Duodenal mucosa (tissue), 2 donors: ENCODE measurements around the gene AGTPBP1.

Source experiments
- H3K27ac ChIP-seq: one replicate; pipeline ENCODE4 v1.7.0; 2013; ENCODE audit warnings: low read depth, low read length
- H3K27me3 ChIP-seq, 2 donors: one replicate each; pipeline ENCODE4 v1.7.0; 2013; ENCODE audit warnings: low read length in 2 of 2, control low read depth in 1 of 2; ENCODE audit not compliant: insufficient read depth in 2 of 2, control insufficient read depth in 1 of 2
- H3K36me3 ChIP-seq, 2 donors: one replicate each; pipeline ENCODE4 v1.7.0; 2013; ENCODE audit warnings: low read length in 2 of 2, control low read depth in 1 of 2; ENCODE audit not compliant: insufficient read depth in 2 of 2, control insufficient read depth in 1 of 2
- H3K4me1 ChIP-seq, 2 donors: one replicate each; pipeline ENCODE4 v1.7.0; 2013; ENCODE audit warnings: low read length in 2 of 2, control low read depth in 1 of 2; ENCODE audit not compliant: insufficient read depth in 2 of 2, control insufficient read depth in 1 of 2
- H3K4me3 ChIP-seq, 2 donors: one replicate each; pipeline ENCODE4 v1.7.0; 2013; ENCODE audit warnings: low read length in 2 of 2, low read depth in 1 of 2
- H3K9ac ChIP-seq, 2 donors: one replicate each; pipeline ENCODE4 v1.7.0; 2013; ENCODE audit warnings: low read length in 2 of 2, low read depth in 1 of 2
- H3K9me3 ChIP-seq, 2 donors: one replicate each; pipeline ENCODE4 v1.7.0; 2013; ENCODE audit warnings: low read length in 2 of 2, control low read depth in 1 of 2; ENCODE audit not compliant: control insufficient read depth in 1 of 2

Gene AGTPBP1

DNA sequence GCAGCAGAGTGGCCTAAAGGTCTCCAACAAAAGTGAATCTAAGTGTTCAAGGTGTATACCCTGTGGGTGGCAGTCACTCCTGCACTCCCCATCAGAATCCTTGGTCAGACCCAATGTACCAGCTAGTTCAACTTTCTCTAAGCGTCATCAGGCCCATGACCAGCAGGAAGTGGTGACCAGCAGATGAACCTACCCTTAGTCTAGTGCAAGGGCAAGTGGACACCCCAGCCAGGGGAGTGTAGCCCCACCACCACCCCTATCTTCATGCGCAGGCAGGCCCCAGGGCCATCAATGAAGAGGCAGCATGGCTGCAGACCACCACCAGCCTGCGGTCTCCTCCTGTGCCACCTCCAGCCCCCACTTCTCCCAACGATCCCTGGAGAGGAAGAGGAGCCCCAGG is 213.1 kb downstream of the AGTPBP1 start:
- Histone ChIP-seq H3K36me3 (no peaks in the 10 kb centered on the region), H3K9ac (no peak overlapping the region), H3K27me3 (peaks cover 5 to 10% of the 10 kb centered on the region in 2 donors), H3K4me1 (no peaks in the 10 kb centered on the region), H3K4me3 (no peak overlapping the region), H3K27ac (no peak overlapping the region), H3K9me3 (no peaks in the 10 kb centered on the region)

- no peaks in the 10 kb centered on the region for H3K9me3 ChIP-seq
- no peak overlapping the region for H3K9ac ChIP-seq
- no peak overlapping the region for H3K27ac ChIP-seq
- no peaks in the 10 kb centered on the region for H3K36me3 ChIP-seq
- peaks cover 9 to 13% of the 10 kb centered on the region in 2 donors for H3K27me3 ChIP-seq
- no peak overlapping the region for H3K4me3 ChIP-seq
- H3K4me1 ChIP-seq, result no peaks in the 10 kb centered on the region
These were observed 213.6 kb downstream of the AGTPBP1 start for GRCh38 chr9:85528142-85528541.

DNA sequence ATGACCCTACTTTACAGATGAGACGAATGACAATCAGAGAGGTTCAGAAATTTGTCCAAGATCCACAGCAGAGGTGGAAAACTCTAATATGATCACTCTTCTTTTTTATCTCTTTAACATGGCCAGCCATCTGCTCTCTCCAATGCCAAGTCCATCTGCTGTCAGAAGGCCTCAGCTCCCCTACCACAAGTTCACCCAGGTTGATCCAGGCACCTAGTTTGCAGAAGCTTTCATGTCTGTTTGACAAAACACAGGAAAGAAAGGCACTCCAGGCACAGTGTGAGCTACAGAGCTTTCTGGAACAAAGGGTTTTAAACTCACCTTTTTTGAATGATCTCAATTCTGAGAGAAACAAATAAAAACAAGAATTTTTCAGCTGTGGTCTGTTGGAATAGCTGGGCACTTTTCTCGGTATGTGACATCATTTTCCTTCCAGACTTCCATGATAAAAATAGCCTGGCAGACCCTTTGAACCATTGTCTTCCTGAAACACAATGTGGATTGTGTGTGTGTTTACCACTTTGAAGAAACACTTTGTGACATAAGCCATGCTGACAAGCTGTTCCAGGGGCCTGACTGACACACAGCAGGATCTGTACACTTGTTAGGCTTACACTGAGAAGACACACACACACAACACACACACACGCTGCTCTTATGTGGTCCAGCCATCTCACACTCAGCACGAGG is 214.3 kb downstream of the AGTPBP1 start:
- no peaks in the 10 kb centered on the region for H3K4me1 ChIP-seq
- no peaks in the 10 kb centered on the region for H3K36me3 ChIP-seq
- no peak overlapping the region for H3K9ac ChIP-seq
- H3K27me3 ChIP-seq, result peaks cover 16 to 18% of the 10 kb centered on the region in 2 donors
- no peaks in the 10 kb centered on the region for H3K9me3 ChIP-seq
- H3K27ac ChIP-seq, result no peak overlapping the region
- H3K4me3 ChIP-seq, result no peak overlapping the region

DNA sequence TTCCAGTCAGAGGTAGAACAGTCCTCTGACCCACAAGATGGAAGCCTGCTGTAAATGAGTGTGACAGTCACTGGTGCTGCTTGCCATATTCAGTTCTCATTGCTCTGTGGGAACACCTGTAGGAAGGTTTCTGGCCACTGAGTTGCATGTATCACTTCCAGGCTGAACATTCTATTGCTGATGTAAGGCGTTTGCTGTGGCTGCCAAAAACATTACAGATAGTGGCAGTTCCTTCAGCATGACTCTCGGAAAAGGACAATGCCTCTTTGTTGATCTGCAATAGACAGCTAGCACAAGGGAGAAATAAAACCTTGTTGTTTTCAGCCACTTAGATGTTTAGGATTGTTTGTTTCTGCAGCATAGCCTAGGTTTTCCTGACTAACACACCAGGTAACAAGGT is 217.2 kb downstream of the AGTPBP1 start:
- no peaks in the 10 kb centered on the region for H3K4me1 ChIP-seq
- no peaks in the 10 kb centered on the region for H3K9me3 ChIP-seq
- H3K27ac ChIP-seq, result no peak overlapping the region
- H3K9ac ChIP-seq, result no peak overlapping the region
- no peaks in the 10 kb centered on the region for H3K36me3 ChIP-seq
- peaks cover 19 to 26% of the 10 kb centered on the region in 2 donors for H3K27me3 ChIP-seq
- no peak overlapping the region for H3K4me3 ChIP-seq

GRCh38 chr9:85523202-85523601 is 218.6 kb downstream of the AGTPBP1 start:
- no peaks in the 10 kb centered on the region for H3K36me3 ChIP-seq
- H3K27ac ChIP-seq, result no peak overlapping the region
- H3K4me1 ChIP-seq, result no peaks in the 10 kb centered on the region
- no peaks in the 10 kb centered on the region for H3K9me3 ChIP-seq
- H3K27me3 ChIP-seq, result peaks cover 19 to 26% of the 10 kb centered on the region in 2 donors
- peak overlapping the region in 1 of 2 donors; percentile 52 for H3K4me3 ChIP-seq
- no peak overlapping the region for H3K9ac ChIP-seq

DNA sequence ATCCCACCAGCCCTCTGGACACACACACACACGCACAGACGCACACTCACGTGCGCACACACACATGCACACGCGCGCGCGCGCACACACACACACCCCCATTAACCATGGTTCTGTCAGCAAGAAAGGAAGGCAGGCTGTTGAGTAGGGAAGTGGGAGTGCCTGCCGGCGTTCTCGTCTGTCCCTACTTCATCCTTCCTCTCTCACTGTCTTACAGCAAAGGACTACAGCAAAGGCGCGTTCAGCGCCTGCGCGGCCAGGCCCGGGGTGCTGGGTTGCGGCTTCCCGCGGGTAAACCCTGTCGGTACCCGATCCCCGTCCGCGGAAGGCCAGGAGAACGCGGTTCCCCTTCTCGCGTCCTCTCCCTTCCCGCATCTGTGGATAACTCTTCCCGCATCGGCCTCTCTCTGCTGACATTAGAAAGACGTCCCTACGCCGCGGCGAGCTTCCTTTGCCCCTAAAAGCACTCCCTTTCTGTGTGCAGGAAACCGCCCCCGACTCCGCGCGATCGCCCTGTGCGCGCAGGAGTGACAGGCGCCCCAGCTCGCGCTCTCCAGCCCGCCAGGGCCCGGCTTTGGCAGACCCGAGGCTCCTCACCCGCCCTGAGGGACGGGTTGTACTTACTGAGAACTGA is 219.2 kb downstream of the AGTPBP1 start:
- no peak overlapping the region for H3K9ac ChIP-seq

GRCh38 chr9:85521371-85522197 is 220.2 kb downstream of the AGTPBP1 start:
- no peak overlapping the region for H3K27ac ChIP-seq
- H3K4me3 ChIP-seq, result no peak overlapping the region
- peaks cover 19 to 26% of the 10 kb centered on the region in 2 donors for H3K27me3 ChIP-seq
- H3K4me1 ChIP-seq, result no peaks in the 10 kb centered on the region
- H3K9ac ChIP-seq, result no peak overlapping the region
- H3K9me3 ChIP-seq, result no peaks in the 10 kb centered on the region
- H3K36me3 ChIP-seq, result no peaks in the 10 kb centered on the region

More for the DNA sequence above, 219.2 kb downstream of the AGTPBP1 start:
- H3K4me1 ChIP-seq, result no peaks in the 10 kb centered on the region
- no peaks in the 10 kb centered on the region for H3K9me3 ChIP-seq
- H3K36me3 ChIP-seq, result no peaks in the 10 kb centered on the region
- H3K4me3 ChIP-seq, result peak overlapping the region; percentile 36 to 52
- H3K27me3 ChIP-seq, result peaks cover 19 to 26% of the 10 kb centered on the region in 2 donors
- no peak overlapping the region for H3K27ac ChIP-seq

DNA sequence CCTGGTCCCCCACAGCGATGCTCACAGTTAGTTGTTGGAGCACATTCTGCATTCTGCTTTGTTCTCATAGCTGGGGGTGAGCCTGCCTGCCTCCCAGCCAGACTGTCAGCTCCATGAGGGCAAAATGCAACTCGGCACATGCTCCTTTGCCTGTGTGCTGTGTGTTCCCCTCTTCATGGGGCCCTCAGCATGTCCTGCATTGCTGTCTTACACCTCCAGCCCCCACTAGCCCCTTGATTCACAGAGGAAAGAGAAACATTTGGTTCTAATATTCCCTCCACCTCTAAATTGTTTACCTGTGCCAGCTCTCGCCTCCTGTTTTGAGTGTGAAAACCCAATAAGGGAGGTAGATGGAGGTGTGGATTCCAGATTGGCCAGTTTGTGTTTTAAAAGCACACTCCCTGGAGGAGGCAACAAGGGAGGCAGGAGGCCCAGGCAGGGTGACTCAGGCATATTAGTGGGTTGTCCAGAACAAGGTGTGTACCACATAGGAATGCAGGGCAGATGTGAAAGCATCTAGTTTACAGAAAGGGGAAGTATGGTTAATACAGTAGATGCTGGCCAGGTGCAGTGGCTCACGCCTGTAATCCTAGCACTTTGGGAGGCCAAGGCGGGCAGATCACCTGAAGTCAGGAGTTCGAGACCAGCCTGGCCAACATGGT is 224.6 kb downstream of the AGTPBP1 start:
- Histone ChIP-seq H3K27ac (no peak overlapping the region), H3K9ac (no peak overlapping the region), H3K36me3 (no peaks in the 10 kb centered on the region), H3K4me1 (no peaks in the 10 kb centered on the region), H3K4me3 (no peak overlapping the region), H3K27me3 (peaks cover 0 to 3% of the 10 kb centered on the region in 2 donors), H3K9me3 (no peaks in the 10 kb centered on the region)

- no peaks in the 10 kb centered on the region for H3K36me3 ChIP-seq
- no peaks in the 10 kb centered on the region for H3K4me1 ChIP-seq
- no peaks in the 10 kb centered on the region for H3K9me3 ChIP-seq
- no peaks in the 10 kb centered on the region for H3K27me3 ChIP-seq
- no peak overlapping the region for H3K27ac ChIP-seq
- no peak overlapping the region for H3K9ac ChIP-seq
- no peak overlapping the region for H3K4me3 ChIP-seq
These were observed 225.3 kb downstream of the AGTPBP1 start for GRCh38 chr9:85516455-85516854.
